ENCODE results near the gene CAP2.
"Not testable (repeated sequence)": the region's sequence is repeated elsewhere in the genome, so short reads cannot be mapped to it uniquely, and the experiment has no call there.

Gene CAP2

DNA sequence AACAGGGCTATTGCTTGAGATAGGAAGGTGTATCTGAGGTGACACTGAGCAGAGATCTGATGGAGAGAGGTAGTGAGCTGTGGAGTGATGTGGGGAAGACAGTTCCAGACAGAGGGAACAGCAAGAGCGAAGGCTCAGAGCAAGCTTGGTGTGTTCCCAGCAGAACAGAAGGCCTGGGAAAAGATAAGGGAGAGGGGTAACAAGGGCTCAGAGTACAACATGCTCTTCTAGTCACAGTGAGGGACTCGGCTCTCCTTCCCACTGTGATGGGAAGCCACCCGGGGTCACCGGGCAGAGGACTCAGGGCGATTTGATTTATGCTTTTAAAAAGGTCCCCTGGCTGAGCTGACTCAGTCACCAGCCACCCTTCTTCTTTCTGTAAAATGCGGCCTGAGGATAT, 33.7 kb downstream of the CAP2 start:
- no peaks in the 10 kb centered on the region for H3K79me1 ChIP-seq (ENCODE audit: low read length)
- no peak overlapping the region for H3K18ac ChIP-seq (ENCODE audit: low read length)
- peaks cover 14 to 28% of the 10 kb centered on the region in 2 experiments for H3K36me3 ChIP-seq (ENCODE audit: control insufficient read depth in 1 of 2, insufficient read depth in 2 of 2, low read length in 2 of 2)
- no peak overlapping the region for H2AFZ ChIP-seq (ENCODE audit: insufficient read depth, low read length, poor library complexity)
- no peaks in the 10 kb centered on the region for H3K79me2 ChIP-seq (ENCODE audit: control insufficient read depth, insufficient read depth, low read length, poor library complexity)
- H3K4me1 ChIP-seq (ENCODE audit: control insufficient read depth in 1 of 2, insufficient read depth in 2 of 2, low read length in 2 of 2) = no peaks in the 10 kb centered on the region
- no CpG with 5 or more reads among the region's 6 CpGs for WGBS (ENCODE audit: extremely low coverage, insufficient coverage, insufficient read length)
- H2BK12ac ChIP-seq (ENCODE audit: low read length) = no peak overlapping the region
- DNase-seq = no peak
- no peak overlapping the region for H3K23ac ChIP-seq (ENCODE audit: low read length)
- H2AK5ac ChIP-seq (ENCODE audit: low read length) = no peak overlapping the region
- H4K91ac ChIP-seq (ENCODE audit: low read depth, low read length) = no peak overlapping the region
- H3K9ac ChIP-seq (ENCODE audit: low read length) = no peak overlapping the region
- H3K14ac ChIP-seq (ENCODE audit: low read length) = no peak overlapping the region
- H4K12ac ChIP-seq (ENCODE audit: low read depth, low read length) = no peak overlapping the region
- no peak overlapping the region for H2BK120ac ChIP-seq (ENCODE audit: insufficient read depth, low read length, poor library complexity)
- H2BK5ac ChIP-seq (ENCODE audit: low read depth, low read length, poor library complexity) = no peak overlapping the region
- no peak overlapping the region for H3K4me2 ChIP-seq (ENCODE audit: low read length)
- H3K27ac ChIP-seq (ENCODE audit: low read depth, low read length) = no peak overlapping the region
- no peaks in the 10 kb centered on the region for H3K27me3 ChIP-seq (ENCODE audit: insufficient read depth, low read length)
- H3K4ac ChIP-seq (ENCODE audit: low read depth, low read length) = no peak overlapping the region
- no peak overlapping the region for H3K4me3 ChIP-seq (ENCODE audit: low read depth, low read length)
- no peaks in the 10 kb centered on the region for H3K9me3 ChIP-seq (ENCODE audit: insufficient read depth, low read depth, low read length)
- H4K8ac ChIP-seq (ENCODE audit: low read depth, low read length) = no peak overlapping the region

DNA sequence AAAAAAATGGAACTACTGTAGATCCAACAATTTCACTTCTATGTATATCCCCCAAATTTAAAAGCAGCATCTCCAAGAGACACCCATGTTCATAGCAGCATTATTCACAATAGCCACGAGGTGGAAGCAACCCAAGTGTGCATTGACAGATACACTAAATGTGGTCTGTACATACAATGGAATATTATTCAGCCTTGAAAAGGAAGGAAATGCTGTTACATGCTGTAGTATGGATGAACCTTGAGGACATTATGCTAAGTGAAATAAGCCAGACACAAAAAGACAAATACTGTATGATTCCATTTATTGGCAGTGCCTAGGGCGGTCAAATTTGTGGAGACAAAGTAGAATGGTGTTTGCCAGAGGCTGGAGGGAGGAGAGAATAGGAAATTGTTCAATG, 34.2 kb downstream of the CAP2 start:
- Histone ChIP-seq H2AFZ (ENCODE audit: insufficient read depth, low read length, poor library complexity) (no peak overlapping the region), H3K79me2 (ENCODE audit: control insufficient read depth, insufficient read depth, low read length, poor library complexity) (no peaks in the 10 kb centered on the region), H4K91ac (ENCODE audit: low read depth, low read length) (no peak overlapping the region), H3K4ac (ENCODE audit: low read depth, low read length) (no peak overlapping the region), H3K36me3 (ENCODE audit: control insufficient read depth in 1 of 2, insufficient read depth in 2 of 2, low read length in 2 of 2) (peaks cover 14 to 30% of the 10 kb centered on the region in 2 experiments), H3K27me3 (ENCODE audit: insufficient read depth, low read length) (no peaks in the 10 kb centered on the region), H2BK120ac (ENCODE audit: insufficient read depth, low read length, poor library complexity) (no peak overlapping the region), H3K4me3 (ENCODE audit: low read depth, low read length) (no peak overlapping the region), H4K12ac (ENCODE audit: low read depth, low read length) (no peak overlapping the region), H3K9me3 (ENCODE audit: insufficient read depth, low read depth, low read length) (no peaks in the 10 kb centered on the region), H2BK5ac (ENCODE audit: low read depth, low read length, poor library complexity) (no peak overlapping the region), H3K27ac (ENCODE audit: low read depth, low read length) (no peak overlapping the region), H4K8ac (ENCODE audit: low read depth, low read length) (no peak overlapping the region), H3K23ac (ENCODE audit: low read length) (no peak overlapping the region), H2AK5ac (ENCODE audit: low read length) (no peak overlapping the region), H3K79me1 (ENCODE audit: low read length) (no peaks in the 10 kb centered on the region), H3K14ac (ENCODE audit: low read length) (no peak overlapping the region), H3K4me1 (ENCODE audit: control insufficient read depth in 1 of 2, insufficient read depth in 2 of 2, low read length in 2 of 2) (no peaks in the 10 kb centered on the region), H3K9ac (ENCODE audit: low read length) (no peak overlapping the region), H3K4me2 (ENCODE audit: low read length) (no peak overlapping the region), H2BK12ac (ENCODE audit: low read length) (no peak overlapping the region), H3K18ac (ENCODE audit: low read length) (no peak overlapping the region)
- no CpG with 5 or more reads among the region's 2 CpGs for WGBS (ENCODE audit: extremely low coverage, insufficient coverage, insufficient read length)
- DNase-seq = no peak

DNA sequence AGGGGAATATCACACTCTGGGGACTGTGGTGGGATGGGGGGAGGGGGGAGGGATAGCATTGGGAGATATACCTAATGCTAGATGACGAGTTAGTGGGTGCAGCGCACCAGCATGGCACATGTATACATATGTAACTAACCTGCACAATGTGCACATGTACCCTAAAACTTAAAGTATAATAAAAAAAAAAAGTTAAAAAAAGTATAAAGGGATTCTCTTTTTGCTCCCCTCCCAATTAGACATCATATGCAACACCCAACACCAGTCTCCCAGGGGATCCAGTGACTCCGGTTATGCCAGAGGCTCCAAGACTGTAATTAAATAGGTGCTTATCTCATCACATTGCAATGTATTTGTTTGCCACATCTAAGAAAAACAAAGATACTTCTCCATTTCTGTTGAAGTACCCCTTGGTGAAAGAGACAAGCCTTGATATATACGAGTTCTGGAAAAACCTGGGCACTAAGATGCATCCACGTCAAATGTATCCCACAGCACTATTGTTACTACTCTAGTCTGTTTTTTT, 35.3 kb downstream of the CAP2 start:
- not testable (repeated sequence) for DNase-seq; H4K91ac ChIP-seq (ENCODE audit: low read depth, low read length); H3K4ac ChIP-seq (ENCODE audit: low read depth, low read length); H3K4me3 ChIP-seq (ENCODE audit: low read depth, low read length); H3K9ac ChIP-seq (ENCODE audit: low read length); H3K79me2 ChIP-seq (ENCODE audit: control insufficient read depth, insufficient read depth, low read length, poor library complexity); H2AFZ ChIP-seq (ENCODE audit: insufficient read depth, low read length, poor library complexity); H4K12ac ChIP-seq (ENCODE audit: low read depth, low read length); H3K4me2 ChIP-seq (ENCODE audit: low read length); H3K18ac ChIP-seq (ENCODE audit: low read length); H4K8ac ChIP-seq (ENCODE audit: low read depth, low read length); H2BK120ac ChIP-seq (ENCODE audit: insufficient read depth, low read length, poor library complexity); H3K14ac ChIP-seq (ENCODE audit: low read length); H2BK5ac ChIP-seq (ENCODE audit: low read depth, low read length, poor library complexity); H2BK12ac ChIP-seq (ENCODE audit: low read length); H3K23ac ChIP-seq (ENCODE audit: low read length); H3K4me1 ChIP-seq (ENCODE audit: control insufficient read depth in 1 of 2, insufficient read depth in 2 of 2, low read length in 2 of 2); H3K27me3 ChIP-seq (ENCODE audit: insufficient read depth, low read length); H3K27ac ChIP-seq (ENCODE audit: low read depth, low read length); H3K9me3 ChIP-seq (ENCODE audit: insufficient read depth, low read depth, low read length); H3K79me1 ChIP-seq (ENCODE audit: low read length); H2AK5ac ChIP-seq (ENCODE audit: low read length)
- peaks cover 16 to 33% of the 10 kb centered on the region in 2 experiments for H3K36me3 ChIP-seq (ENCODE audit: control insufficient read depth in 1 of 2, insufficient read depth in 2 of 2, low read length in 2 of 2)
- WGBS (ENCODE audit: extremely low coverage, insufficient coverage, insufficient read length) = no CpG with 5 or more reads among the region's 5 CpGs

DNA sequence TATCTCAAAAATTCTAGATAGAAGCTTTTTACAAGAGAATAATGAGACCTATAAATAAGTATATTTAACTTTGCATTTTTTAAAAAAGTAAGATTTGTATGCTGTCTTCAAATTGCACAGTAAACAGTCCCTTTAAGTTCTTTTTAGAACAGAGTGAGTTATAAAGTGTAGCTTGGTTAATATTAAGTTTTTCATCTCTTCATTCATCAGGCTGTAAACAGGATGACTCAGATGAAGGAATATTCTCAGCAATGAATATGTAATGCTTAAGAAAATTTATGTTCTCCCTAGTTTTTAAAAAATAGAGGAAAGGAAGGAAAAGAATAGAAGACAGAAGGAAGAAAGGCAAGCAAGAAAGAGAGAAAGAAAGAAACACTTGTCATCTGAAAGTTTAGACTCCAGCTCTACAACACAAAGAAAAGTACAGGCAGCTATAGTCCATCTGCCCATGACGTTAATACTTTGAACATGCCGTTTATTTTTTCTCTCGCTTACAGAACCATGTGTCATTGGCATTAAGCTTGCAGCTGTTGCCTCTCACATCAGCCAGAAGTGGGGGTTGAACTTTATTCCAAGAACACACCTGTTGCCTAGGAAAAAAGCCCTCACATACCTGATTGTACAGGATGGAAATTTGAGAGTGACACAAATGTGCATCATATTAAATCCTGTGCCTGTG, 36.1 kb downstream of the CAP2 start:
- no peak overlapping the region for H3K23ac ChIP-seq (ENCODE audit: low read length)
- H3K4me3 ChIP-seq (ENCODE audit: low read depth, low read length) = no peak overlapping the region
- WGBS (ENCODE audit: extremely low coverage, insufficient coverage, insufficient read length) = no CpG with 5 or more reads among the region's 3 CpGs
- H4K8ac ChIP-seq (ENCODE audit: low read depth, low read length) = no peak overlapping the region
- no peaks in the 10 kb centered on the region for H3K9me3 ChIP-seq (ENCODE audit: insufficient read depth, low read depth, low read length)
- H3K4me1 ChIP-seq (ENCODE audit: control insufficient read depth in 1 of 2, insufficient read depth in 2 of 2, low read length in 2 of 2) = no peaks in the 10 kb centered on the region
- no peak overlapping the region for H4K91ac ChIP-seq (ENCODE audit: low read depth, low read length)
- H2BK5ac ChIP-seq (ENCODE audit: low read depth, low read length, poor library complexity) = no peak overlapping the region
- no peak overlapping the region for H3K14ac ChIP-seq (ENCODE audit: low read length)
- no peak overlapping the region for H3K4me2 ChIP-seq (ENCODE audit: low read length)
- no peak overlapping the region for H3K4ac ChIP-seq (ENCODE audit: low read depth, low read length)
- H2AFZ ChIP-seq (ENCODE audit: insufficient read depth, low read length, poor library complexity) = no peak overlapping the region
- H2AK5ac ChIP-seq (ENCODE audit: low read length) = no peak overlapping the region
- no peak overlapping the region for H3K27ac ChIP-seq (ENCODE audit: low read depth, low read length)
- H2BK120ac ChIP-seq (ENCODE audit: insufficient read depth, low read length, poor library complexity) = no peak overlapping the region
- no peak overlapping the region for H2BK12ac ChIP-seq (ENCODE audit: low read length)
- H3K9ac ChIP-seq (ENCODE audit: low read length) = no peak overlapping the region
- H3K18ac ChIP-seq (ENCODE audit: low read length) = no peak overlapping the region
- DNase-seq = no peak
- H4K12ac ChIP-seq (ENCODE audit: low read depth, low read length) = no peak overlapping the region
- H3K27me3 ChIP-seq (ENCODE audit: insufficient read depth, low read length) = no peaks in the 10 kb centered on the region
- H3K36me3 ChIP-seq (ENCODE audit: control insufficient read depth in 1 of 2, insufficient read depth in 2 of 2, low read length in 2 of 2) = peaks cover 13 to 33% of the 10 kb centered on the region in 2 experiments
- H3K79me1 ChIP-seq (ENCODE audit: low read length) = no peaks in the 10 kb centered on the region
- H3K79me2 ChIP-seq (ENCODE audit: control insufficient read depth, insufficient read depth, low read length, poor library complexity) = no peaks in the 10 kb centered on the region

Data from trophoblast cell (in vitro differentiated cells and primary cell).